HEK293 (cell line): ENCODE data around the gene PARD3.

Experiments used
- BCL6B ChIP-seq: fragments of 450-650 bp; formaldehyde crosslinking; IDR thresholded peaks from 2 replicates; pipeline ENCODE4 v1.5.1; 2017; ENCODE audit warnings: missing biosample characterization, missing genetic modification characterization
- CTCF ChIP-seq: fragments of 450-650 bp; formaldehyde crosslinking; IDR thresholded peaks from 2 replicates; pipeline ENCODE4 v1.5.1; 2016; ENCODE audit warnings: missing biosample characterization, missing genetic modification characterization
- ELK4 ChIP-seq: IDR thresholded peaks from 2 replicates; pipeline ENCODE4 v1.6.1; 2011; ENCODE audit warnings: mild to moderate bottlenecking, low read depth, low read length, borderline replicate concordance
- GLIS2 ChIP-seq: fragments of 450-650 bp; formaldehyde crosslinking; IDR thresholded peaks from 2 replicates; pipeline ENCODE4 v1.5.1; 2016; ENCODE audit warnings: missing biosample characterization, missing genetic modification characterization
- KLF10 ChIP-seq: fragments of 450-650 bp; IDR thresholded peaks from 2 replicates; pipeline ENCODE4 v1.5.1; 2018; ENCODE audit warnings: missing biosample characterization, mild to moderate bottlenecking, missing genetic modification characterization
- KLF7 ChIP-seq: fragments of 450-650 bp; formaldehyde crosslinking; IDR thresholded peaks from 2 replicates; pipeline ENCODE4 v1.5.1; 2016; ENCODE audit warnings: missing biosample characterization, missing genetic modification characterization, borderline replicate concordance
- KLF8 ChIP-seq: fragments of 450-650 bp; formaldehyde crosslinking; IDR thresholded peaks from 2 replicates; pipeline ENCODE4 v1.5.1; 2016; ENCODE audit warnings: missing biosample characterization, missing genetic modification characterization
- OSR2 ChIP-seq: fragments of 450-650 bp; formaldehyde crosslinking; IDR thresholded peaks from 2 replicates; pipeline ENCODE4 v1.5.1; 2016; ENCODE audit warnings: missing biosample characterization, missing genetic modification characterization
- PRDM2 ChIP-seq: fragments of 450-650 bp; formaldehyde crosslinking; IDR thresholded peaks from 2 replicates; pipeline ENCODE4 v1.5.1; 2016; ENCODE audit warnings: missing biosample characterization, missing genetic modification characterization, borderline replicate concordance
- SCRT2 ChIP-seq: fragments of 450-650 bp; formaldehyde crosslinking; IDR thresholded peaks from 2 replicates; pipeline ENCODE4 v1.5.1; 2016; ENCODE audit warnings: missing biosample characterization, missing genetic modification characterization
- SP7 ChIP-seq: fragments of 450-650 bp; formaldehyde crosslinking; IDR thresholded peaks from 2 replicates; pipeline ENCODE4 v1.5.1; 2016; ENCODE audit warnings: missing biosample characterization, missing genetic modification characterization
- ZBTB8A ChIP-seq: fragments of 450-650 bp; formaldehyde crosslinking; IDR thresholded peaks from 2 replicates; pipeline ENCODE4 v1.5.1; 2016; ENCODE audit warnings: missing biosample characterization, missing genetic modification characterization
- ZFHX2 ChIP-seq: fragments of 450-650 bp; formaldehyde crosslinking; conservative IDR thresholded peaks from 2 replicates; pipeline ENCODE4 v1.5.1; 2016; ENCODE audit warnings: missing biosample characterization, missing genetic modification characterization
- ZFP3 ChIP-seq: fragments of 450-650 bp; formaldehyde crosslinking; IDR thresholded peaks from 2 replicates; pipeline ENCODE4 v1.5.1; 2016; ENCODE audit warnings: low read depth, missing biosample characterization, missing genetic modification characterization
- ZFP41 ChIP-seq: fragments of 450-650 bp; formaldehyde crosslinking; IDR thresholded peaks from 2 replicates; pipeline ENCODE4 v1.5.1; 2016; ENCODE audit warnings: missing biosample characterization, missing genetic modification characterization, borderline replicate concordance
- ZIC2 ChIP-seq: fragments of 450-650 bp; formaldehyde crosslinking; IDR thresholded peaks from 2 replicates; pipeline ENCODE4 v1.5.1; 2016; ENCODE audit warnings: missing biosample characterization, missing genetic modification characterization
- ZNF10 ChIP-seq: fragments of 450-650 bp; formaldehyde crosslinking; IDR thresholded peaks from 2 replicates; pipeline ENCODE4 v1.5.1; 2017; ENCODE audit warnings: missing biosample characterization, missing genetic modification characterization
- ZNF112 ChIP-seq: fragments of 450-650 bp; formaldehyde crosslinking; IDR thresholded peaks from 2 replicates; pipeline ENCODE4 v1.5.0; 2017; ENCODE audit warnings: missing biosample characterization, missing genetic modification characterization
- ZNF138 ChIP-seq: fragments of 450-650 bp; formaldehyde crosslinking; IDR thresholded peaks from 2 replicates; pipeline ENCODE4 v1.5.1; 2016; ENCODE audit warnings: missing biosample characterization, missing genetic modification characterization, borderline replicate concordance
- ZNF2 ChIP-seq: fragments of 450-650 bp; formaldehyde crosslinking; IDR thresholded peaks from 2 replicates; pipeline ENCODE4 v1.5.1; 2016; ENCODE audit warnings: missing biosample characterization, missing genetic modification characterization
- ZNF488 ChIP-seq: fragments of 450-650 bp; formaldehyde crosslinking; IDR thresholded peaks from 2 replicates; pipeline ENCODE4 v1.5.1; 2016; ENCODE audit warnings: missing biosample characterization, missing genetic modification characterization
- ZNF558 ChIP-seq: fragments of 450-650 bp; formaldehyde crosslinking; IDR thresholded peaks from 2 replicates; pipeline ENCODE4 v1.5.1; 2016; ENCODE audit warnings: missing biosample characterization, missing genetic modification characterization
- ZNF692 ChIP-seq: fragments of 450-650 bp; formaldehyde crosslinking; IDR thresholded peaks from 2 replicates; pipeline ENCODE4 v1.5.1; 2016; ENCODE audit warnings: missing biosample characterization, missing genetic modification characterization
- ZNF76 ChIP-seq: fragments of 450-650 bp; formaldehyde crosslinking; IDR thresholded peaks from 2 replicates; pipeline ENCODE4; 2016; ENCODE audit warnings: low read depth, missing biosample characterization, missing genetic modification characterization, borderline replicate concordance
- ZNF785 ChIP-seq: fragments of 450-650 bp; formaldehyde crosslinking; IDR thresholded peaks from 2 replicates; pipeline ENCODE4 v1.5.1; 2016; ENCODE audit warnings: missing biosample characterization, missing genetic modification characterization
- ZNF792 ChIP-seq: fragments of 450-650 bp; formaldehyde crosslinking; IDR thresholded peaks from 2 replicates; pipeline ENCODE4 v1.5.1; 2016; ENCODE audit warnings: missing biosample characterization, missing genetic modification characterization
- ZNF830 ChIP-seq: fragments of 450-650 bp; IDR thresholded peaks from 2 replicates; pipeline ENCODE4 v1.5.0; 2018; ENCODE audit warnings: missing biosample characterization, missing genetic modification characterization, low read depth, mild to moderate bottlenecking, moderate library complexity
- ZXDB ChIP-seq: fragments of 450-650 bp; formaldehyde crosslinking; IDR thresholded peaks from 2 replicates; pipeline ENCODE4 v1.5.1; 2016; ENCODE audit warnings: missing biosample characterization, missing genetic modification characterization

PARD3 gene

GRCh38 chr10:34814223-34814912, 728 bp downstream of the PARD3 start (continued):
- TF ChIP-seq ZNF558 (tag by site-specific recombination): no peak
- TF ChIP-seq ZFHX2 (tag by site-specific recombination): no peak; the same call in none of the 2 replicates
- no peak for TF ChIP-seq ZNF792 (tag by site-specific recombination)
- TF ChIP-seq ZNF488 (tag by site-specific recombination): no peak
- peak; percentile 81 for TF ChIP-seq ZIC2 (tag by site-specific recombination)
- TF ChIP-seq ZNF138 (tag by site-specific recombination): no peak
- no peak for TF ChIP-seq ZNF2
- TF ChIP-seq ZNF692 (tag by site-specific recombination): no peak
- TF ChIP-seq OSR2 (tag by site-specific recombination): no peak
- peak; percentile 93 for TF ChIP-seq GLIS2 (tag by site-specific recombination)
- no peak for TF ChIP-seq ZNF10
- TF ChIP-seq ELK4: no peak
- TF ChIP-seq KLF10: 0 out of 2 replicates have a peak, but pooled peaks have one; percentile 35
- TF ChIP-seq ZNF830 (tag by site-specific recombination): no peak
- 0 out of 2 replicates have a peak, but pooled peaks have one; percentile 14 for TF ChIP-seq ZNF76
- no peak for TF ChIP-seq ZNF785
- TF ChIP-seq SCRT2 (tag by site-specific recombination): no peak
- no peak for TF ChIP-seq KLF7 (tag by site-specific recombination)
- no peak for TF ChIP-seq SP7 (tag by site-specific recombination)
- no peak for TF ChIP-seq CTCF (tag by site-specific recombination)
- no peak for TF ChIP-seq ZFP41 (tag by site-specific recombination)
- no peak for TF ChIP-seq BCL6B
- TF ChIP-seq ZNF112 (tag by site-specific recombination): no peak
- no peak; the same call in 1 of the 2 replicates for TF ChIP-seq ZXDB (tag by site-specific recombination)
- TF ChIP-seq KLF8 (tag by site-specific recombination): peak; percentile 14; the same call in 1 of the 2 replicates
- no peak for TF ChIP-seq ZFP3 (tag by site-specific recombination)
- TF ChIP-seq ZBTB8A (tag by site-specific recombination): peak; percentile 42; the same call in 1 of the 2 replicates
- TF ChIP-seq PRDM2 (tag by site-specific recombination): no peak
